Mucosa of descending colon (tissue), 3 donors: ENCODE measurements around the gene P2RX5. TPM values are rescaled to one million over a fixed set of nuclear protein-coding genes. Genes with fewer than 3 reads are reported as not detected.

Source experiments
- ATAC-seq: fragments of 200-7000 bp; cut with Tn5 transposase; one replicate; pipeline ENCODE4 v1.9.1; 2020; ENCODE audit warnings: mild to moderate bottlenecking, moderate library complexity
- DNase-seq, 3 donors: peaks; one replicate each; pipeline ENCODE4 v3.0.0-alpha.2; 2020
- H3K36me3 ChIP-seq: fragments of 200-600 bp; one replicate; pipeline ENCODE4 v1.8.0; 2021; ENCODE audit warnings: low read depth, mild to moderate bottlenecking
- H3K4me1 ChIP-seq: fragments of 200-600 bp; one replicate; pipeline ENCODE4 v1.8.0; 2021; ENCODE audit warnings: low read depth, mild to moderate bottlenecking
- H3K4me3 ChIP-seq: fragments of 200-600 bp; one replicate; pipeline ENCODE4 v1.8.0; 2021; ENCODE audit warnings: mild to moderate bottlenecking
- H3K9me3 ChIP-seq: fragments of 200-600 bp; one replicate; pipeline ENCODE4 v1.8.0; 2021; ENCODE audit warnings: mild to moderate bottlenecking
- intact Hi-C, 2 donors: fragments of 100-400 bp; cut with DNase I in 1 of 2; cut with micrococcal nuclease in 1 of 2; formaldehyde crosslinking; loops; one replicate each; pipeline versions ENCODE4 v1.11.0 to v1.11.1; 2022; cut with DNase I, micrococcal nuclease
- total RNA-seq, 3 donors: library from RNA; stranded (reverse); fragmentation: NEBNext Ultra II Directional in 2 of 3; extraction: Animal tissue kit (Norgen Biotek cat#: 25700) in 2 of 3; gene quantifications; one replicate each; pipeline versions ENCODE4 v1.2.1 to v1.2.4, GENCODE V29; 2021 to 2023
- TF ChIP-seq, protein P1 (sequence below): fragments of 200-600 bp; IDR thresholded peaks from one replicate; pipeline ENCODE4 v1.8.0; 2022; ENCODE audit warnings: antibody characterized with exemption, mild to moderate bottlenecking
- donor health status: DM: no; HTN: no; CAD: no; lungs with moderate emphysema.
- donor health status: DM: no; HTN: no; CAD: no.
- donor health status: DM: no; HTN: yes; CAD: no.

P2RX5 gene
- total RNA-seq, 3 donors from 2014 or later = 0.73 to 2.6 (median 2.2) TPM

DNA sequence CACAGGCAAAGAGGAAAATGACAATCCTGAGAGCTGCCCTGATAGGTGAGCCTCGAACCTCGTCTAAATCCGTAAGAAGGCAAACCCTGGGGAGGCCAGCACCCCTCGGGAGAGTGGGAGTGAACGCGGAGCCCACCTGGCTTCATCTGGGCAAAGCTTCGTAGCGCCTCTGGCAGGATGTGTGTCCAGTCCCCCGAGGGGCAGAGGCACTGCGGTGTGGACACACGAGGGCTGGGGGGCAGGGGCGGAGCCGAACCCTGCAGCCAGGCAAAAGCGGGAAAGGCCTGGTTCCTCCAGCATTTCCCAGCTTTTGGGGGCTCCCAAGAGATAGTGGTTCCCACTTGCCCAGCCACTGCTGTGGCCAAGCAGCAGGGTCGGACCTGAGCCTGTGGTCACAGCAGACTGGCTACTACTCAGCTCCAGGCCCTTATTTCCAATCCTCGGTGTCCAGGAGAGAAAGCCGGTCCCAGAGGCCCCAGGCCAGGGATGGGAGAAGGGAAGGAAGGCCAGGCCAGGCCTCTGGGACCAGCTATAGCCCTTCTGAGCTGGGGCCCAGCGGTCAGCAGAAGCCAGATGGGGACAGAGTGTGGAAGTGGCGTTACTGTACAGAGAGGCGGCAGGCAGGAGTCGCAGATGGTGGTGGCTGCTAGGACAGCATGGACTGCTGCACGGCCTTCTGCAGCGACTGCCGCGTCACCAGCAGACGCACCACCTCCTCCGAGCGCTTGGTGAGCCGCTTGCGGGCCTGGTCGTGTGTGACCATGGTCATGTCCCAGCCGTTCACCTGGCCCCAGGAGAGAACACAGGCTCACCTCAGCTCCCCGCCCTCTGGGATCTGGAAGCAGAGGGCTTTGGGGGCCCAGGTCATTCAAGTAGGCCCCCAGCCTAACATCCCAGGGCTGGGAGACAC is 32.6 kb downstream of the P2RX5 start:
- H3K4me1 ChIP-seq = peaks cover 25% of the 10 kb centered on the region
- ATAC-seq (no peak), DNase-seq (no peak)
- H3K9me3 ChIP-seq = no peaks in the 10 kb centered on the region
- intact Hi-C loops = no loop called here
- H3K4me3 ChIP-seq = no peak overlapping the region
- TF ChIP-seq, protein P1, sequence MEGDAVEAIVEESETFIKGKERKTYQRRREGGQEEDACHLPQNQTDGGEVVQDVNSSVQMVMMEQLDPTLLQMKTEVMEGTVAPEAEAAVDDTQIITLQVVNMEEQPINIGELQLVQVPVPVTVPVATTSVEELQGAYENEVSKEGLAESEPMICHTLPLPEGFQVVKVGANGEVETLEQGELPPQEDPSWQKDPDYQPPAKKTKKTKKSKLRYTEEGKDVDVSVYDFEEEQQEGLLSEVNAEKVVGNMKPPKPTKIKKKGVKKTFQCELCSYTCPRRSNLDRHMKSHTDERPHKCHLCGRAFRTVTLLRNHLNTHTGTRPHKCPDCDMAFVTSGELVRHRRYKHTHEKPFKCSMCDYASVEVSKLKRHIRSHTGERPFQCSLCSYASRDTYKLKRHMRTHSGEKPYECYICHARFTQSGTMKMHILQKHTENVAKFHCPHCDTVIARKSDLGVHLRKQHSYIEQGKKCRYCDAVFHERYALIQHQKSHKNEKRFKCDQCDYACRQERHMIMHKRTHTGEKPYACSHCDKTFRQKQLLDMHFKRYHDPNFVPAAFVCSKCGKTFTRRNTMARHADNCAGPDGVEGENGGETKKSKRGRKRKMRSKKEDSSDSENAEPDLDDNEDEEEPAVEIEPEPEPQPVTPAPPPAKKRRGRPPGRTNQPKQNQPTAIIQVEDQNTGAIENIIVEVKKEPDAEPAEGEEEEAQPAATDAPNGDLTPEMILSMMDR = no peak
- peaks cover 10% of the 10 kb centered on the region for H3K36me3 ChIP-seq

DNA sequence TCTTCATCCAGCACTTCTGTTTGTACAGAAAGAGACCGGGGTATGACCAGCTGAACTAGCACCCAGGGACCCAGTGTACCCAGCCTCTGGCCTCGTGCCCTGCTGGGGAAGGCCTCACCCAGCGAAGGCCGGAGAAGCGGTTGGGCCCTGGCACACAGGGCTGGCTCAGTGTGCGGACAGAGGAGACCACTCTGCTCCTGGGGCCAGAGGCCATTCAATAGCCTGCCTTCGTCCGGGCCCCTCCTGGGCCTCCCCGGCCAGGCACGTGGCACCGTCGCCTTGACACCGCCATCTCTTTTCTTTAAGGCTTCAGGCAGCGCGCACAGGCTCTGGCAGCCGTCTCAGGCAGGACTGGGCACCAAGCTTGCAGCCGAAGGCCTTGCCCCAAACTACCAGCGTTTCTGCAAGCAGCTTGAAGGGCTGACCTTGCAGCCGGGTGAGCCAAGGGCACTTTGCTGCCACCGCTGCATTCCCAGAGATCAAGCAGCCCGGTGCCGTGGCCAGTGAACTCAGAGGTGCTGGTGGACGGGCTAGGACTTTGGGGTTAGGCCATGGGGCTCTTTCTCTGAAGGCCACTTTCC is 35.6 kb downstream of the P2RX5 start:
- Histone ChIP-seq H3K4me3 (no peak overlapping the region), H3K9me3 (no peaks in the 10 kb centered on the region), H3K36me3 (peaks cover 9% of the 10 kb centered on the region), H3K4me1 (peaks cover 9% of the 10 kb centered on the region)
- TF ChIP-seq, protein P1 = no peak
- peak; percentile 33 for ATAC-seq
- DNase-seq = no peak
- intact Hi-C loops = no loop called here

DNA sequence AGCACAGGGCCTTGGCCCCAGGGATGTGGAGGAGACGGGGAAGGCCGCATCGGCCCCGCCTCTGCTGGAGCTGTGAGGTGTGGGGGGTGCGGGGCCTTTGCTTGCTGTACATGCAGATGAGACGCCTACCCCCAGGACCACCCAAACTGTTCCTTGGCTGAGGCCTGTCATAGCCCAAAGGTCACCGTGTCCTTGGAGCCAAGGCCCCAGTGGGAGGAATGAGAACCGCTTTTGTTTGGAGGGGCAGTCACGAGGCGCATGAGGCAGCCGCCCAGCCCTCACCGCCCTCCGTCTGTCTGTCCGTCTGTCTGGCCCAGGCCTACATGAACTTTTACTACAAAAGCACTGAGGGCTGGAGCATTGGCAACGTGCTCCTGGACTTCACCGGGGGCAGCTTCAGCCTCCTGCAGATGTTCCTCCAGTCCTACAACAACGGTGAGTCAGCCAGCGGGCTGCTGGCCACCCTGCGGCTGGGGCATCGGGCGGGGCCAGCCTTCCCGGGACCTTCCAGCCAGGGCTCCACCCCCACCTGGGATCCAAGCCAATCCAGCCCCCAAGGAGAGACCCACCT is 36.3 kb downstream of the P2RX5 start:
- DNase-seq = peak; percentile 62 to 82 (median 72)
- Histone ChIP-seq H3K36me3 (peaks cover 9% of the 10 kb centered on the region), H3K4me3 (no peak overlapping the region), H3K9me3 (no peaks in the 10 kb centered on the region), H3K4me1 (peaks cover 9% of the 10 kb centered on the region)
- peak; percentile 78 for ATAC-seq
- intact Hi-C loops = no loop called here
- TF ChIP-seq, protein P1 = no peak

DNA sequence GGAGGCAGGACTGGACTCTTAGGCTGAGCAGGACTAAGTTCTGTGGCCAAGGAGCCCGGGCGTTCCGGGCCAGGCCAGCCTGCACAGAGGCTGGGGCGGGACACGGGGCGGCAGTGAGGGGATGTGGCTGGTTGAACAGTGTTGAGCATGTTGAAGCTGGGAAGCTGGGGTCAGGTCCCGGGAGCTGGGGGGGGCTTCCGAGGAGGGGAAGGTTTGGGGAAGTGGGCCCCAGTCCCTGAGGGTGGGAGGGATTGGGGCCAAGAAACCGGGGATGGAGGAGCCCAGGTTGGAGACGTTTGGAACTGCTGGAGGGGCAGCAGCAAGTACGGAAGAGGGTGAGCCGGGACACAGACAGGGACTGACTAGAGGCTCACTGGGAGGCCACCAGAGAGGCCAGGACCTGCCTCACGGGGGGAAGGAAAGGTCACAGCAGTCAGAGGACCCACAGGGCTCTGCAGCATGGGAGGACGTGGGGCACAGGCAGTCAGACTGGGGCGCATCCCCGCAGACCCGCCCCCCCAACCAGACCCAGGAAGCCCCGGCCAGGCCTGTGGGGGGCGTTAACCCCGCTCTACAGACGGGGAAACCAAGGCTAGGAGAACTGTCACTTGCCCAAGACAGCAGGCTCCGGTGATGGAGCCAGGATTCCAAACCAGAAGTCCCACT is 37.0 kb downstream of the P2RX5 start:
- peaks cover 8% of the 10 kb centered on the region for H3K36me3 ChIP-seq
- TF ChIP-seq, protein P1 = no peak
- H3K9me3 ChIP-seq = no peaks in the 10 kb centered on the region
- H3K4me1 ChIP-seq = peaks cover 9% of the 10 kb centered on the region
- H3K4me3 ChIP-seq = no peak overlapping the region
- ATAC-seq = no peak
- DNase-seq = no peak
- intact Hi-C loops = no loop called here

DNA sequence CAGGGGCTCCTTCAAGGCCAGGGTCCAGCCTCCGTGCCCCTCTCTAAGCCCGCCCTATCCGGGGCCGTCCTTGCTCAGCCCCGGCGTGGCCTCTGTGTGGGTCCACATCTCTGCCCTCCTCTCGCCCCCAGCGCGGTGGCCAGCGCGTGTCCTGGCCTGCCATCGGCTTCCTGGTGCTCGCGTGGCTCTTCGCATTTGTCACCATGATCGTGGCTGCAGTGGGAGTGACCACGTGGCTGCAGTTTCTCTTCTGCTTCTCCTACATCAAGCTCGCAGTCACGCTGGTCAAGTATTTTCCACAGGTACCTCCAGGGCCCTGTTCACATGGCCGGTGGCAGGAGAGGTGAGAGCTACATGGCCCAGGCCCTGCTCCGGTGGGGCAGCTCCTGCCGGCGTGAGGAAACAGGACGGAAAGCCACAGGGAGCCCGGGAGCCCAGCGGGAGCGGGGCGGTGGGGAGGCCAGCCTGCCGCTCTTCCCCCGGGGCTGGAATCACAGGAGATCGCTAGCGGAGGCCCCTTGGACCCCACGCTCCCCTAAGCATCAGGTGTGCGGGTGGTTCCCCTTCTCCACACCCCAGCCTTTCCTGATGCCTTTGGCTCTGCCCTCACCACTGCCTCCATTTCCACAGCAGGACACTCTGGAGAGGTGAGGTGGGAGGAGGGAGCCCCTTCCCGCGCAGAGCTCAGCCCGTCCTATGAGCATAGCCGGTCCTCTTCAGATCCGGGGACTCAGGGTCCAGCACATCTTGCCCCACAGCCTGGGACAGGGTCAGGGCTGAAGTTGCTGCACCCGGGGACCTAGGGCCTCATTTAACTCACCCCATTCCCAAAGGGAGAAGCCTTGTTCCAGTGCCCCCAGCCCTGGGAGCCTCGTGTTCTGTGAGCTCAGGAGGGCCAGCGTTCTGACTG is 37.8 kb downstream of the P2RX5 start:
- peaks cover 2% of the 10 kb centered on the region for H3K36me3 ChIP-seq
- no peak for ATAC-seq
- H3K4me3 ChIP-seq = no peak overlapping the region
- TF ChIP-seq, protein P1 = no peak
- DNase-seq = peak in 1 of 3 donors; percentile 40
- H3K9me3 ChIP-seq = no peaks in the 10 kb centered on the region
- intact Hi-C loops = no loop called here
- H3K4me1 ChIP-seq = peaks cover 9% of the 10 kb centered on the region
